Muscle layer of duodenum (tissue), 2 donors: Measurements from ENCODE around the gene ASIP.
"Not testable (repeated sequence)": the region's sequence is repeated elsewhere in the genome, so short reads cannot be mapped to it uniquely, and the experiment has no call there.

Experiments used
- H3K27ac ChIP-seq: one replicate; pipeline ENCODE4 v1.7.0; 2013; ENCODE audit warnings: mild to moderate bottlenecking, low read length
- H3K27me3 ChIP-seq: one replicate; pipeline ENCODE4 v1.7.0; 2013; ENCODE audit warnings: low read depth, mild to moderate bottlenecking, control low read depth, low read length
- H3K36me3 ChIP-seq, 2 donors: one replicate each; pipeline ENCODE4 v1.7.0; 2013; ENCODE audit warnings: low read length in 2 of 2, control low read depth in 1 of 2, mild to moderate bottlenecking in 1 of 2; ENCODE audit not compliant: insufficient read depth in 2 of 2, control insufficient read depth in 1 of 2
- H3K4me1 ChIP-seq, 2 donors: one replicate each; pipeline ENCODE4 v1.7.0; 2013; ENCODE audit warnings: low read length in 2 of 2, mild to moderate bottlenecking in 2 of 2, control low read depth in 1 of 2, moderate library complexity in 1 of 2; ENCODE audit not compliant: insufficient read depth in 2 of 2, control insufficient read depth in 1 of 2
- H3K4me3 ChIP-seq, 2 donors: one replicate each; pipeline ENCODE4 v1.7.0; 2013; ENCODE audit warnings: low read length in 2 of 2, low read depth in 1 of 2, mild to moderate bottlenecking in 1 of 2
- H3K9me3 ChIP-seq, 2 donors: one replicate each; pipeline ENCODE4 v1.7.0; 2013; ENCODE audit warnings: low read length in 2 of 2, control low read depth in 1 of 2, mild to moderate bottlenecking in 1 of 2; ENCODE audit not compliant: control insufficient read depth in 1 of 2
- donor health status: healthy.

The ASIP gene

GRCh38 chr20:34243377-34243776 lies 2.2 kb downstream of the ASIP start:
- Histone ChIP-seq H3K27ac (no peak overlapping the region), H3K4me1 (no peaks in the 10 kb centered on the region), H3K27me3 (no peaks in the 10 kb centered on the region), H3K36me3 (no peaks in the 10 kb centered on the region), H3K9me3 (peaks cover 3 to 4% of the 10 kb centered on the region in 2 donors), H3K4me3 (no peak overlapping the region)

- Histone ChIP-seq H3K4me3 (no peak overlapping the region), H3K9me3 (no peaks in the 10 kb centered on the region), H3K36me3 (no peaks in the 10 kb centered on the region), H3K27ac (no peak overlapping the region), H3K27me3 (no peaks in the 10 kb centered on the region), H3K4me1 (no peaks in the 10 kb centered on the region)
Observed at GRCh38 chr20:34246126-34246626, 5.0 kb downstream of the ASIP start.

DNA sequence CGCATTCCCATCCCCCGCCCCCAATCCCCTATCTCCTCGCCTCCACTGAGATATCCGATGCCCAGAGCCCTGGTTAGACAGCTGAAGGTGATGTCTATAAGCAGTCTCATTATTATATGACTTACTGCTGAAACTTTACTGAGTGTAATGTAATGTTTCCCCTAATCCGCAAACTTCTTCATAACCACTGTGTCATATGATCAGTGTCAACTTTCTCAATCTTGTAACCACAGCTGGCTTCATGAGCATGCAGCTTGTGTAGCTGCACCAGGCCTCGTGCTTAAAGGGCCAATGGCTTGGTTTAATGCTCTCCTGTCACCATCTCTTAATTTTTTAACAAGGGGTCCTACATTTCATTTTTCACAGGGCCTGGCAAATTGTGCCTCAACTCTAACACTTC lies 8.1 kb downstream of the ASIP start:
- Histone ChIP-seq H3K36me3 (no peaks in the 10 kb centered on the region), H3K27me3 (no peaks in the 10 kb centered on the region), H3K27ac (no peak overlapping the region), H3K9me3 (no peaks in the 10 kb centered on the region), H3K4me1 (no peaks in the 10 kb centered on the region), H3K4me3 (no peak overlapping the region)

DNA sequence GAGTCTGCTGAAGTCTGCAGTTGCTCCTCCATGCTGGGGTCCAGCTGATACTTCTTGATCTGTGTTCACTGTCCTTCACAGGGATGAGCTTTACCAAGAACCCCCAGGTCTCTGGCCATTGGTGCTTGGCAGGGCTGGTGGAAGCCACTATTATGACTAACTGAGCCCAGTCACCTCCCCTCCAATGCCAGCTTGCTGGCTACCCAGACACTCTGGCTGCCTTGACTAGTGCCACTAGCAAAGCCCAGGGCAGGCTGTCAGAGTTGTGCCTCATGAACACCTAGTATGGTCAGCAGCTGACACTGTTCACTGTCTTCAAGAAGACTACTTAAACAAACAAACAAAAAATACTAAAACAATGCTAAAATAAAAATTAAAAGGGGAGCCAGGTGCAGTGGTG lies 8.8 kb downstream of the ASIP start:
- Histone ChIP-seq H3K27me3 (no peaks in the 10 kb centered on the region), H3K9me3 (no peaks in the 10 kb centered on the region), H3K36me3 (no peaks in the 10 kb centered on the region), H3K27ac (no peak overlapping the region), H3K4me1 (no peaks in the 10 kb centered on the region), H3K4me3 (no peak overlapping the region)

DNA sequence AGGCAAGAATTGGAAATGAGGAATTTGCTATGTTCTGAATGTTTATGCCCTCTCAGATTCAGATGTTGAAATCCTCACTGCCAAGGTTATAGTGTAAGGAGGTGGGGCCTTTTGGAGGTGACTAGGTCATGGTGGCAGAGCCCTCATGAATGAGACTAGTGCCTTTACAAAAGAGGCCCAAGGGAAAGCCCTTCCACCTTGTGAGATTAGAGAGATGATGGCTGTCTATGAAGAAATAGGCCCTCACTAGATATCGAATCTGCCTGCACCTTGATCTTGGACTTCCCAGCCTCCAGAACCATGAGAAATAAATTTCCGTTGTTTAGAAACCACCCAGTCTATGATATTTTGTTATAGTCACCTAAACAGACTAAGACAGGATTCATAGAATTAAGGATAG lies 10.4 kb downstream of the ASIP start:
- H3K4me1 ChIP-seq: no peaks in the 10 kb centered on the region
- no peak overlapping the region for H3K4me3 ChIP-seq
- no peaks in the 10 kb centered on the region for H3K27me3 ChIP-seq
- no peaks in the 10 kb centered on the region for H3K9me3 ChIP-seq
- no peak overlapping the region for H3K27ac ChIP-seq
- no peaks in the 10 kb centered on the region for H3K36me3 ChIP-seq

- H3K4me1 ChIP-seq, H3K36me3 ChIP-seq, H3K9me3 ChIP-seq, H3K27me3 ChIP-seq, H3K27ac ChIP-seq, H3K4me3 ChIP-seq: not testable (repeated sequence)
Observed at GRCh38 chr20:34252431-34253086, 11.3 kb downstream of the ASIP start.

DNA sequence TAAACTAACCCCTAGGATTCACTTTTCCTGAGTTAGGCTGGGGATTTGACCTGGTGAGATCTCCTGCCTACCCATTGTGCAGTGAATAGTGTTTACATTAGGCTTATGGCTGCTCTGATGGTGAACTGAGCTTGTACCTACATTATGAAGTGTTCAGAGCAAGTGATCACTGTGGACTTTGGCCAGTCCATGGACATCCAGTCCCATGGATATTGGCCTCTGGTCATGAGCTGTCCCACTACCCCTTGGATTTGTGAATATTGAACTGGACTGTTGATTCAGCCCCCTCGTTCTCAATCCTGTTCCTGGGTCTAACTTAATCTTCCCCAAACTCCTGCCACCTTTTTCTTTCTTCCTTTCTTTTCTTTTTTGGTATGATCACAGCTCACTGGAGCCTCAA lies 13.8 kb downstream of the ASIP start:
- H3K27ac ChIP-seq: no peak overlapping the region
- H3K4me3 ChIP-seq: no peak overlapping the region
- H3K9me3 ChIP-seq: no peaks in the 10 kb centered on the region

DNA sequence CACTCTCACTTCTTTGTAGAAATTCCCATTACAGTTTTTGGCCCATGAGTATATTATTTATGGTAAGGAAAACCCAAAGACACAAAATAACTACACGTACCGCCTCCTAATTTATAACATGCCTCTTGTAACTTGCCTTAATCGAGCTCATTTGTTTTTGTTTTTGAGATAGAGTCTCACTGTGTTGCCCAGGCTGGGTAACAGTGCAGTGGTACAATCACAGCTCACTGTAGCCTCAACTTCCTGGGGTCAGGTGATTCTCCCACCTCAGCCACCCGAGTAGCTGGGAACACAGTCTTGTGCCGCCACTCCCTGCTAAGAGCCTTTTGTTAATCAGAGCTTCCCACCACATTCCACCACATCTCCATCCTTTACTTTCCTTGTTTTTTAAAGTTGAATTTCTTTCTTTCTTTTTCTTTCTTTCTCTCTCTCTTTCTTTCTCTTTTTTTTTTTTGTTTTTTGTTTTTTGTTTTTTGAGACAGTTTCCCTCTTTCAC lies 15.5 kb downstream of the ASIP start:
- Histone ChIP-seq H3K4me3 (no peak overlapping the region), H3K27me3 (no peaks in the 10 kb centered on the region), H3K36me3 (no peaks in the 10 kb centered on the region), H3K27ac (no peak overlapping the region), H3K9me3 (no peaks in the 10 kb centered on the region), H3K4me1 (no peaks in the 10 kb centered on the region)

More for the DNA sequence above, 13.8 kb downstream of the ASIP start:
- H3K27me3 ChIP-seq: no peaks in the 10 kb centered on the region
- H3K36me3 ChIP-seq: no peaks in the 10 kb centered on the region
- H3K4me1 ChIP-seq: no peaks in the 10 kb centered on the region

GRCh38 chr20:34260208-34260942 lies 19.2 kb downstream of the ASIP start:
- H3K27me3 ChIP-seq: no peaks in the 10 kb centered on the region
- no peaks in the 10 kb centered on the region for H3K4me1 ChIP-seq
- no peaks in the 10 kb centered on the region for H3K9me3 ChIP-seq
- no peak overlapping the region for H3K4me3 ChIP-seq
- H3K36me3 ChIP-seq: peaks cover 0 to 4% of the 10 kb centered on the region in 2 donors
- no peak overlapping the region for H3K27ac ChIP-seq

DNA sequence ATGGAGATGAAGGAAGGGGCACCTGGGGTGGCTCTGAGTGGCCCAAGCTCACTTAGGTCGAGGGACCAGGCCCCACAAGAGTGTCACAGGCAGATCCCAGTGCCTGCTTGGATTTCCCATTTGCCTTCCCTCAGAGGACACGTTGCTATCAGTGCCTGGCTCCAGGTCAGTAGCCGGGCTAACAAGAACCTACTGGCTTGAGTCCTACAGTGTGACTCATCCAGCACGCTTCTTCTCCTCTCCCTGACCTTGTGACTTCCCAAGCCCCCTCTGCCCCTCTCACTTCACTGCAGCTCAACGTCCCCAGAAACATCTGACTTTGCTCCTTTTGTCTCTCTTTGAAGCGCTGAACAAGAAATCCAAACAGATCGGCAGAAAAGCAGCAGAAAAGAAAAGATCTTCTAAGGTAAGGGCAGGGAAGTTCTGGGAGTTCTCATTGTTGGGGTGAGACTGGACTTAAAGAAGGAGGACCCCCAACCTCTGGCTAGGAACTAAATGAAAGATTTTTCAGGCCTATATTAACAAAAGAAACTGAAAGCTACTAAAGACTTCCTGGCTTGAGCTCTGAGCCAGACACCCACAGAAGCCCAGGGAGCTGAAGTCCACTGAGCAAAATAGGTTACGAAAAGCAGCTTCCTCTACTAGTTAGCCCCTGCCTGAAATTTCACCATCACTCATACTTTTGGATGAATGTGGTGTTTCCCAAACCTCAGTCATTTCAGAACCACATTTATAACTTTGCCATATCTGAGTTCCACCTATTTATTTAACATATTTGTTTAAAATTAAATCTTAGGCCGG lies 21.5 kb downstream of the ASIP start:
- Histone ChIP-seq H3K27me3 (no peaks in the 10 kb centered on the region), H3K36me3 (peaks cover 0 to 4% of the 10 kb centered on the region in 2 donors), H3K27ac (peak overlapping the region; percentile 70), H3K4me3 (no peak overlapping the region), H3K9me3 (no peaks in the 10 kb centered on the region), H3K4me1 (no peaks in the 10 kb centered on the region)

- H3K27ac ChIP-seq, H3K27me3 ChIP-seq, H3K9me3 ChIP-seq, H3K4me1 ChIP-seq, H3K4me3 ChIP-seq, H3K36me3 ChIP-seq: not testable (repeated sequence)
Observed at GRCh38 chr20:34263468-34263867, 22.2 kb downstream of the ASIP start.
